MM.1S (cell line): ENCODE data around the gene IL17RD.

ENCODE experiments used
- CTCF ChIP-seq: fragments of 300-600 bp; sonication (generic); IDR thresholded peaks from 2 replicates; pipeline ENCODE4 v1.5.1; 2016; ENCODE audit warnings: antibody characterized with exemption, low read length, mixed read lengths
- EZH2 ChIP-seq: fragments of 300-600 bp; sonication (generic); optimal IDR thresholded peaks from 2 replicates; pipeline ENCODE3; 2017; ENCODE audit warnings: low read depth, mild to moderate bottlenecking, antibody characterized with exemption, low read length, mixed read lengths

DNA sequence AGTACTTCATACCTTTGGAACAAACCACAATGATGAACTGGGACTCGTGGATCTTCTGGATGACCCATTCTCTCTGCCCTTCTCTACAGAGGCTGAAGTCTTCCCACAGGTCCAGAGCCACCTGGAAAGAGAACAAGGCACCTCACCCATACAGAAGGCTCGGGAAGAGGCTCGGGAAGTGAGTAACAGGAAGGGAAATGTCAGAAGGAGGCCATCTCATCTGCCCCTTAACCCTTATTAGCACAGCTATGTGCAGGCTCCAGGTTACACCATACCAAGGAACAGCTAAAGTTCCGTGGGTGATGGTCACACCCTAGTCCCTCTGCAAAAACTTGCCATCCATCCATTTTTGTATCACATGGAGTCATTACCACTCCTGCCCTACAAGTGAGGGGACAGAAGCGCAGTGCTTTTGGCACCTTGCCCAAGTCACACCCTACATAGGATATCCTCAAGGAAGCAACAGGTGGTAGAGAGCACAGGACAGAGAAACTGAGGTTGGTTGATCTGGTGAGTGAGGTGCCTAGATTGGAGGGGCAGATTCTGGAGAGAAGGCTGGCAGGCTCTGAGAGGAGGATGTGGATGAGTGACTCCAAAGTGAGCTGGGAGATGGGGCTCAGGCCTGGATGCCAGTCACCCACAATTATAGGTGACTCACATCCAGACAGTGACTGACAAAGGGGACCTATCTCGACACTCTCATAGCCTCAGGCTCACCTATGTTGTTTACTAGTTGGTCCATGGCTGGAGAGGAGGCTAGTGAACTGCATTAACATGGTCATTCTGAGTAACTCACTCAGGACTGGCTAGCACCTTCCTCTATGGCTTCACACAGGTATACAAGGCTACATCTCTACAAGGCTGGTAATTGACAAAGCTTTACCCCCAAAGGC is 66.5 kb downstream of the IL17RD start:
- TF ChIP-seq CTCF: no peak
- TF ChIP-seq EZH2: no peak
